ENCODE results near the gene MDM2. TPM values are rescaled to one million over a fixed set of nuclear protein-coding genes. Genes with fewer than 3 reads are reported as not detected.

Gene MDM2
- total and polyA plus RNA-seq, 4 donors: 24.9 to 155 (median 108) TPM

DNA sequence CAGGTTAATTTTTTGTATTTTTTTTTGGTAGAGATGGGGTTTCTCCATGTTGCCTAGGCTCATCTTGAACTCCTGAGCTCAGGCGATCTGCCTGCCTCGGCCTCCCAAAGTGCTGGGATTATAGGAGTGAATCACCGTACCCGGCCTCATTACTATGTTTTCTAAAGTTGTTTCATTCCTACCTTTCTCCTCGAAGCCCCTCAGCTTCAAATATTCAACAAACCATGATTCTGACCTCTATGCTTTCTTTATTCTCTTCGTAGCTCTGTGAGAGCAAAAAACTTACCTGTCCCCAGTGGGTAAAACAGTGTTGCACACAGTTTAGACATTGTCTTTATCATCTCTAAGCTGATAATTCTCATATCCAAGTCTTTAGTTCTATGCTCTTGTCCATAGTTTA lies 26.2 kb upstream of the MDM2 start:
- Histone ChIP-seq H3K27ac (ENCODE audit: low read depth in 1 of 2, low read length in 1 of 2) (no peak overlapping the region), H3K36me3 (ENCODE audit: control insufficient read depth in 4 of 4, insufficient read depth in 4 of 4, low read length in 4 of 4) (no peaks in the 10 kb centered on the region), H3K27me3 (ENCODE audit: control insufficient read depth in 3 of 3, insufficient read depth in 3 of 3, low read length in 2 of 3) (no peaks in the 10 kb centered on the region), H3K4me3 (no peak overlapping the region), H3K4me1 (ENCODE audit: control insufficient read depth in 5 of 5, insufficient read depth in 5 of 5, low read length in 5 of 5) (no peaks in the 10 kb centered on the region), H3K9ac (ENCODE audit: insufficient read depth in 1 of 2, low read length in 2 of 2) (no peak overlapping the region), H3K9me3 (ENCODE audit: control insufficient read depth in 4 of 4, insufficient read depth in 3 of 4, low read length in 3 of 4) (no peaks in the 10 kb centered on the region)
- ATAC-seq (ENCODE audit: insufficient read depth, low FRiP score) (no peak), DNase-seq (no peak)
- TF ChIP-seq, protein P1, sequence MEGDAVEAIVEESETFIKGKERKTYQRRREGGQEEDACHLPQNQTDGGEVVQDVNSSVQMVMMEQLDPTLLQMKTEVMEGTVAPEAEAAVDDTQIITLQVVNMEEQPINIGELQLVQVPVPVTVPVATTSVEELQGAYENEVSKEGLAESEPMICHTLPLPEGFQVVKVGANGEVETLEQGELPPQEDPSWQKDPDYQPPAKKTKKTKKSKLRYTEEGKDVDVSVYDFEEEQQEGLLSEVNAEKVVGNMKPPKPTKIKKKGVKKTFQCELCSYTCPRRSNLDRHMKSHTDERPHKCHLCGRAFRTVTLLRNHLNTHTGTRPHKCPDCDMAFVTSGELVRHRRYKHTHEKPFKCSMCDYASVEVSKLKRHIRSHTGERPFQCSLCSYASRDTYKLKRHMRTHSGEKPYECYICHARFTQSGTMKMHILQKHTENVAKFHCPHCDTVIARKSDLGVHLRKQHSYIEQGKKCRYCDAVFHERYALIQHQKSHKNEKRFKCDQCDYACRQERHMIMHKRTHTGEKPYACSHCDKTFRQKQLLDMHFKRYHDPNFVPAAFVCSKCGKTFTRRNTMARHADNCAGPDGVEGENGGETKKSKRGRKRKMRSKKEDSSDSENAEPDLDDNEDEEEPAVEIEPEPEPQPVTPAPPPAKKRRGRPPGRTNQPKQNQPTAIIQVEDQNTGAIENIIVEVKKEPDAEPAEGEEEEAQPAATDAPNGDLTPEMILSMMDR (IDR thresholded peaks at IDR 0.05; ENCODE audit: control extremely low read depth, extremely low read depth): no peak
- WGBS, 2 donors: 94 to 97% methylated on average over 6 of the region's 6 CpGs

DNA sequence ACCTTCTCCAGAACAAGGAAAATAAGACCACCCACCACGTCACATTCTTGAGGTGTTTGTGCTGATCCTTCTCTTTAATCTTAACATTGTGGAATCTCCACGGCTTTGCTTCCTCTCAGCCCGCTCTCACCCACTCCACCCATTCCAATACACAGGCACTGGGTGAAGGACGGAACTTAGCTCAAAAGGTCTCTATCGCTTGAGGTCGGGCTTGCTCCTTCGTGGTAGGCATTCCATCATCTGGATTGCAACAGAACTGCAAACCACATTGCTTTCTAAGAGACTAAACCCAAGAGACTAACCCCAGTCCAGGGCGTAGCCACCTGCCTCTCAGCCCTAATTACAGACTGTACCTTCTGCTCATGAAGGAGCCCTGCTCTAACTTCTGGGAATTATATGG lies 24.0 kb upstream of the MDM2 start:
- Histone ChIP-seq H3K9ac (ENCODE audit: insufficient read depth in 1 of 2, low read length in 2 of 2) (no peak overlapping the region), H3K27me3 (ENCODE audit: control insufficient read depth in 3 of 3, insufficient read depth in 3 of 3, low read length in 2 of 3) (no peaks in the 10 kb centered on the region), H3K4me3 (no peak overlapping the region), H3K27ac (ENCODE audit: low read depth in 1 of 2, low read length in 1 of 2) (peak overlapping the region in 1 of 2 donors; percentile 6), H3K36me3 (ENCODE audit: control insufficient read depth in 4 of 4, insufficient read depth in 4 of 4, low read length in 4 of 4) (no peaks in the 10 kb centered on the region), H3K9me3 (ENCODE audit: control insufficient read depth in 4 of 4, insufficient read depth in 3 of 4, low read length in 3 of 4) (no peaks in the 10 kb centered on the region), H3K4me1 (ENCODE audit: control insufficient read depth in 5 of 5, insufficient read depth in 5 of 5, low read length in 5 of 5) (no peaks in the 10 kb centered on the region)
- TF ChIP-seq, protein P1 (IDR thresholded peaks at IDR 0.05; ENCODE audit: control extremely low read depth, extremely low read depth): no peak
- ATAC-seq (ENCODE audit: insufficient read depth, low FRiP score) (peak; percentile 3), DNase-seq (no peak)
- WGBS, 2 donors: 25 to 61% methylated on average over 8 of the region's 8 CpGs

DNA sequence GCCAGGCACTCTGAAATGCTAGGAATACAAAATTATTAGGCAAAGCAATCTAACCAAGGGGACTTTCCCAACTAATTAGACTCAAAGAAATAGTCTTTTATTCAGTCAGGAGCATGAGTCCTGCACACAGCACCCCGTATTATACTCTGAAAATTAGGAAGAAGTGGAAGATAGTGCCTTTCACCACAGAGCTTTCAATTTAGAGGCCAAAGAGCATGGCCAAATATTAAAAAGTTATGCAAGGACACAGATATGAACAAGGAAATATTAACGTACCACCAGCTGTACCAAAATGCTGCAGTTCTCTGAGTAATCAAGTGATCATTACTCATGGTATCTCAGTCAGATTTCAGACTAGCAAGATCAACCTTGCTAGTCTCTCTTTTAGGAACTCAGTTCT lies 22.6 kb upstream of the MDM2 start:
- TF ChIP-seq, protein P1 (IDR thresholded peaks at IDR 0.05; ENCODE audit: control extremely low read depth, extremely low read depth): no peak
- Histone ChIP-seq H3K4me1 (ENCODE audit: control insufficient read depth in 5 of 5, insufficient read depth in 5 of 5, low read length in 5 of 5) (no peaks in the 10 kb centered on the region), H3K27ac (ENCODE audit: low read depth in 1 of 2, low read length in 1 of 2) (peak overlapping the region in 1 of 2 donors; percentile 45), H3K9me3 (ENCODE audit: control insufficient read depth in 4 of 4, insufficient read depth in 3 of 4, low read length in 3 of 4) (no peaks in the 10 kb centered on the region), H3K4me3 (no peak overlapping the region), H3K36me3 (ENCODE audit: control insufficient read depth in 4 of 4, insufficient read depth in 4 of 4, low read length in 4 of 4) (no peaks in the 10 kb centered on the region), H3K27me3 (ENCODE audit: control insufficient read depth in 3 of 3, insufficient read depth in 3 of 3, low read length in 2 of 3) (no peaks in the 10 kb centered on the region), H3K9ac (ENCODE audit: insufficient read depth in 1 of 2, low read length in 2 of 2) (no peak overlapping the region)
- ATAC-seq (ENCODE audit: insufficient read depth, low FRiP score): peak; percentile 42
- DNase-seq: no peak
- 24 to 58% methylated on average over 2 of the region's 2 CpGs for WGBS, 2 donors

DNA sequence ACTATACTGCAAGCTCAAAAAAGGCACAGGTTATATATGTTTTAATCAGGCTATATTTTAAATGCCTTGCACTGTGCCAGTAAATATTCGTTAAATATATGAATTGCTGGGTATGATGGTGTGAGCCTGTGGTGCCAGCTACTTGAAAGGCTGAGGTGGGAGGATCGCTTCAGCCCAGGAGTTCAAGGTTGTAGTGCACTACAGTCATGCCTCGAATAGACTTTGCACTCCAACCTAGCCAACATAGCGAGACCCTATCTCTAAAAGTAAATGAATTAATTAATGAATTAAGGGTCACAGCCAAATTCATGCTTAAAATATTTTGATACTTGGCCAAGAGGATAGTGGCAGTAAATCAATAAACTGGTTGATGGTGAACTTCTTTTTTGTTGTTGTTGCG lies 22.2 kb upstream of the MDM2 start:
- ATAC-seq (ENCODE audit: insufficient read depth, low FRiP score) (no peak), DNase-seq (no peak)
- Histone ChIP-seq H3K4me1 (ENCODE audit: control insufficient read depth in 5 of 5, insufficient read depth in 5 of 5, low read length in 5 of 5) (no peaks in the 10 kb centered on the region), H3K27me3 (ENCODE audit: control insufficient read depth in 3 of 3, insufficient read depth in 3 of 3, low read length in 2 of 3) (no peaks in the 10 kb centered on the region), H3K4me3 (no peak overlapping the region), H3K9me3 (ENCODE audit: control insufficient read depth in 4 of 4, insufficient read depth in 3 of 4, low read length in 3 of 4) (no peaks in the 10 kb centered on the region), H3K9ac (ENCODE audit: insufficient read depth in 1 of 2, low read length in 2 of 2) (no peak overlapping the region), H3K27ac (ENCODE audit: low read depth in 1 of 2, low read length in 1 of 2) (no peak overlapping the region), H3K36me3 (ENCODE audit: control insufficient read depth in 4 of 4, insufficient read depth in 4 of 4, low read length in 4 of 4) (no peaks in the 10 kb centered on the region)
- 93 to 94% methylated on average over 5 of the region's 5 CpGs for WGBS, 2 donors
- TF ChIP-seq, protein P1 (IDR thresholded peaks at IDR 0.05; ENCODE audit: control extremely low read depth, extremely low read depth): no peak
